Stromal cell of bone marrow (primary cell): ENCODE results near the gene PCSK5.
A peak's percentile ranks its signal among the peaks of the same experiment; 100 is the strongest.
"Not testable (repeated sequence)": the region's sequence is repeated elsewhere in the genome, so short reads cannot be mapped to it uniquely, and the experiment has no call there.

ENCODE experiments used
- DNase-seq: peaks from one replicate; pipeline ENCODE4 v3.0.0-alpha.2; 2012; ENCODE audit warnings: low read depth

Gene PCSK5

GRCh38 chr9:76359365-76359764 lies 468.9 kb downstream of the PCSK5 start:
- no peak for DNase-seq

GRCh38 chr9:76359766-76360165 lies 469.3 kb downstream of the PCSK5 start:
- no peak for DNase-seq

GRCh38 chr9:76362332-76363031 lies 472.0 kb downstream of the PCSK5 start:
- not testable (repeated sequence) for DNase-seq

- DNase-seq = no peak
Measured at GRCh38 chr9:76363032-76363395, 472.5 kb downstream of the PCSK5 start.

- DNase-seq = peak; percentile 21
Measured at GRCh38 chr9:76365028-76365427, 474.6 kb downstream of the PCSK5 start.

GRCh38 chr9:76366275-76366674 lies 475.8 kb downstream of the PCSK5 start:
- no peak for DNase-seq

GRCh38 chr9:76369583-76369982 lies 479.1 kb downstream of the PCSK5 start:
- no peak for DNase-seq

- DNase-seq = no peak
Measured at GRCh38 chr9:76370396-76371023, 480.0 kb downstream of the PCSK5 start.

- no peak for DNase-seq
Measured at GRCh38 chr9:76371901-76372300, 481.4 kb downstream of the PCSK5 start.

- DNase-seq = no peak
Measured at GRCh38 chr9:76372336-76372735, 481.9 kb downstream of the PCSK5 start.

GRCh38 chr9:76373173-76373783 lies 482.8 kb downstream of the PCSK5 start:
- DNase-seq = peak; percentile 40

- no peak for DNase-seq
Measured at GRCh38 chr9:76373784-76374474, 483.5 kb downstream of the PCSK5 start.

- peak; percentile 60 for DNase-seq
Measured at GRCh38 chr9:76374783-76375559, 484.5 kb downstream of the PCSK5 start.

- DNase-seq = no peak
Measured at GRCh38 chr9:76377791-76378190, 487.3 kb downstream of the PCSK5 start.

- DNase-seq = no peak
Measured at GRCh38 chr9:76378367-76379073, 488.0 kb downstream of the PCSK5 start.

- no peak for DNase-seq
Measured at GRCh38 chr9:76379494-76379893, 489.0 kb downstream of the PCSK5 start.

- DNase-seq = no peak
Measured at GRCh38 chr9:76390656-76391055, 500.2 kb downstream of the PCSK5 start.

GRCh38 chr9:76394195-76394959 lies 503.9 kb downstream of the PCSK5 start, which contains the start of gene RFK:
RFK (minus strand) TSS chr9:76394426; CDS start chr9:76394171, 255 bp downstream.
- peak; percentile 89 for DNase-seq

GRCh38 chr9:76394960-76395252 lies 504.4 kb downstream of the PCSK5 start:
- no peak for DNase-seq

GRCh38 chr9:76395381-76395780 lies 504.9 kb downstream of the PCSK5 start:
- DNase-seq = no peak

GRCh38 chr9:76396144-76396543 lies 505.7 kb downstream of the PCSK5 start:
- no peak for DNase-seq
